Mesothelial cell of epicardium (in vitro differentiated cells): ENCODE results near the gene CFAP97. TPM values are rescaled to one million over a fixed set of nuclear protein-coding genes. Genes with fewer than 3 reads are reported as not detected.

Experiments
- DNase-seq, 2 experiments: peaks; one replicate each; pipeline ENCODE4 v3.0.0; 2021; ENCODE audit warnings: low spot score in 2 of 2; ENCODE audit not compliant: unreplicated experiment in 2 of 2
- H3K27ac Mint-ChIP-seq: 2 replicates; pipeline ENCODE4 v1.8.0; 2021; ENCODE audit warnings: mixed read lengths
- H3K27me3 Mint-ChIP-seq: 2 replicates; pipeline ENCODE4 v1.8.0; 2021; ENCODE audit warnings: low read depth, mixed read lengths
- H3K36me3 Mint-ChIP-seq: 2 replicates; pipeline ENCODE4 v1.8.0; 2021; ENCODE audit warnings: mixed read lengths
- H3K4me1 Mint-ChIP-seq: 2 replicates; pipeline ENCODE4 v1.8.0; 2021; ENCODE audit warnings: mixed read lengths
- H3K4me3 Mint-ChIP-seq: 2 replicates; pipeline ENCODE4 v1.8.0; 2021; ENCODE audit warnings: mild to moderate bottlenecking, moderate library complexity, mixed read lengths
- H3K9me3 Mint-ChIP-seq: 2 replicates; pipeline ENCODE4 v1.8.0; 2021; ENCODE audit warnings: mixed read lengths
- CTCF ChIP-seq: fragments of 200-600 bp; sonication (generic); IDR thresholded peaks from one replicate; pipeline ENCODE4 v1.5.0; 2021; ENCODE audit warnings: antibody characterized with exemption; ENCODE audit not compliant: unreplicated experiment
- total RNA-seq: library from RNA; stranded (reverse); gene quantifications from 3 replicates; pipeline ENCODE4 v1.2.1, GENCODE V29; 2021

CFAP97 gene
- total RNA-seq, 1 donor from 2014 or later, result 28.2 TPM

- Mint-ChIP-seq H3K36me3 (peaks cover 15% of the 10 kb centered on the region), H3K4me1 (peaks cover 3% of the 10 kb centered on the region), H3K4me3 (no peak overlapping the region), H3K9me3 (no peaks in the 10 kb centered on the region), H3K27me3 (no peaks in the 10 kb centered on the region), H3K27ac (no peak overlapping the region)
- TF ChIP-seq CTCF, result no peak
- no peak for DNase-seq
Observed at GRCh38 chr4:185192059-185192458, 11.7 kb downstream of the CFAP97 start.

- TF ChIP-seq CTCF, result no peak
- no peak overlapping the region for H3K4me3 Mint-ChIP-seq
- DNase-seq, result no peak
- no peak overlapping the region for H3K27ac Mint-ChIP-seq
- no peaks in the 10 kb centered on the region for H3K9me3 Mint-ChIP-seq
- H3K27me3 Mint-ChIP-seq, result no peaks in the 10 kb centered on the region
- H3K36me3 Mint-ChIP-seq, result peaks cover 15% of the 10 kb centered on the region
- H3K4me1 Mint-ChIP-seq, result peaks cover 3% of the 10 kb centered on the region
Observed at GRCh38 chr4:185190306-185190856, 13.4 kb downstream of the CFAP97 start.

- Mint-ChIP-seq H3K27ac (no peak overlapping the region), H3K27me3 (no peaks in the 10 kb centered on the region), H3K4me3 (no peak overlapping the region), H3K36me3 (peaks cover 15% of the 10 kb centered on the region), H3K4me1 (peaks cover 3% of the 10 kb centered on the region), H3K9me3 (no peaks in the 10 kb centered on the region)
- TF ChIP-seq CTCF, result no peak
- DNase-seq, result no peak
Observed at GRCh38 chr4:185189606-185190305, 14.0 kb downstream of the CFAP97 start.

DNA sequence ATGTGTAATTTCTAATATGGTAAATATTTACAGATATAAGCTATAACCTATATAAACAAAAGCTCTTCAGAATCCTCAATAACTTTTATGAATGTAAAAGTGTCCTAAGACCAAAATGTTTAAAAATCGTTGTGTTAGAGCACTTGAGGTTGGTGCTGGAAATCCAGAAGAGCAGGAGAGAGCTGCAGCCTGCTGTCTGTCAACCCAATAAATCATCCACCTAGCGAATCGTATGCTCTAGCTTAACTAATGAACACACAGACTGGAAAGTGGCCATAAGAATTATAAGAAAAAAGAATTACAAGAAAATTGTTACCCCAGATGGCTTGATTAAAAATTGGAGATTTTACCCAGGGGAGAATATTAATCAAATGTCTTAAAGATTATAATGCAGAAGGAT lies 17.0 kb downstream of the CFAP97 start:
- no peak for DNase-seq
- Mint-ChIP-seq H3K27me3 (no peaks in the 10 kb centered on the region), H3K9me3 (no peaks in the 10 kb centered on the region), H3K36me3 (peaks cover 18% of the 10 kb centered on the region), H3K4me1 (peaks cover 5% of the 10 kb centered on the region), H3K27ac (no peak overlapping the region), H3K4me3 (no peak overlapping the region)
- TF ChIP-seq CTCF, result no peak

GRCh38 chr4:185183622-185184281 lies 20.0 kb downstream of the CFAP97 start:
- TF ChIP-seq CTCF, result peak; percentile 54
- H3K9me3 Mint-ChIP-seq, result no peaks in the 10 kb centered on the region
- peaks cover 5% of the 10 kb centered on the region for H3K4me1 Mint-ChIP-seq
- peak; percentile 41 to 76 for DNase-seq
- no peak overlapping the region for H3K4me3 Mint-ChIP-seq
- no peak overlapping the region for H3K27ac Mint-ChIP-seq
- H3K36me3 Mint-ChIP-seq, result peaks cover 7% of the 10 kb centered on the region
- no peaks in the 10 kb centered on the region for H3K27me3 Mint-ChIP-seq
